Subcutaneous abdominal adipose tissue (tissue), 5 donors: ENCODE data around the gene GPR87.

Experiments
- H3K27ac ChIP-seq: one replicate; pipeline ENCODE4 v1.7.0; 2013; ENCODE audit warnings: low read depth, mild to moderate bottlenecking, inconsistent platforms, low read length, moderate library complexity
- H3K27me3 ChIP-seq, 5 donors: one replicate each; pipeline ENCODE4 v1.7.0; 2013; ENCODE audit warnings: low read length in 5 of 5, inconsistent platforms in 1 of 5; ENCODE audit not compliant: control insufficient read depth in 5 of 5, insufficient read depth in 4 of 5
- H3K36me3 ChIP-seq, 5 donors: one replicate each; pipeline ENCODE4 v1.7.0; 2013; ENCODE audit warnings: low read length in 5 of 5; ENCODE audit not compliant: control insufficient read depth in 5 of 5, insufficient read depth in 5 of 5
- H3K4me1 ChIP-seq, 5 donors: one replicate each; pipeline ENCODE4 v1.7.0; 2013; ENCODE audit warnings: low read length in 5 of 5, mild to moderate bottlenecking in 3 of 5, moderate library complexity in 1 of 5; ENCODE audit not compliant: control insufficient read depth in 5 of 5, insufficient read depth in 5 of 5
- H3K4me3 ChIP-seq, 5 donors: one replicate each; pipeline ENCODE4 v1.7.0; 2013; ENCODE audit warnings: low read length in 5 of 5, low read depth in 1 of 5
- H3K9ac ChIP-seq, 5 donors: one replicate each; pipeline ENCODE4 v1.7.0; 2013; ENCODE audit warnings: low read length in 5 of 5, mild to moderate bottlenecking in 4 of 5, moderate library complexity in 3 of 5
- H3K9me3 ChIP-seq, 5 donors: one replicate each; pipeline ENCODE4 v1.7.0; 2013; ENCODE audit warnings: low read length in 5 of 5; ENCODE audit not compliant: control insufficient read depth in 5 of 5
- donor health status: healthy.
- donor health status: healthy.
- donor health status: healthy.
- donor health status: healthy.
- donor health status: healthy.

GPR87 gene

DNA sequence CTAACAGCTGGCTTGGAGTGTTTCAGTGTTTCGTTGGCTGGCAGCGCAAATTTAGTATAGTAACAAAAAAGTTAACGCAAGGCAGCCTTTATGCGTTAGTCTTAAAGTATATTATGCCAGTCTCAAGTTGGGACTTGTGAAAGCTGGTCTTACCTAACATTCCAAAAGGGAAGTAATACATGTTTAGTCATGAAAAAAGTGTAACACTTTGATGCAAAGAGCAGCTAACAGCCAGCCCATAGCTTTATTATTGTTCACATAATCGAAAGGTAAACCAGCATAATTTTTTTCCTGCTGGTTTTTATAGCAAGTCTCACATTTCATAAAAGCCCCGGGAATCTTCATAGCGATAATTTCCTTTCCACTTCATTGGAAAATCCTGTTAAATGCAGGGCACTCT lies 2.4 kb upstream of the GPR87 start:
- H3K4me1 ChIP-seq = peaks cover 0 to 22% (median 13%) of the 10 kb centered on the region in 5 donors
- no peaks in the 10 kb centered on the region for H3K27me3 ChIP-seq
- no peaks in the 10 kb centered on the region for H3K36me3 ChIP-seq
- H3K4me3 ChIP-seq = no peak overlapping the region
- H3K9ac ChIP-seq = no peak overlapping the region
- no peaks in the 10 kb centered on the region for H3K9me3 ChIP-seq
- H3K27ac ChIP-seq = no peak overlapping the region

GRCh38 chr3:151318313-151318712 lies 1.7 kb upstream of the GPR87 start:
- H3K27ac ChIP-seq = no peak overlapping the region
- no peaks in the 10 kb centered on the region for H3K27me3 ChIP-seq
- H3K9me3 ChIP-seq = no peaks in the 10 kb centered on the region
- H3K4me3 ChIP-seq = no peak overlapping the region
- H3K36me3 ChIP-seq = no peaks in the 10 kb centered on the region
- H3K4me1 ChIP-seq = peaks cover 0 to 22% (median 13%) of the 10 kb centered on the region in 5 donors
- no peak overlapping the region for H3K9ac ChIP-seq

DNA sequence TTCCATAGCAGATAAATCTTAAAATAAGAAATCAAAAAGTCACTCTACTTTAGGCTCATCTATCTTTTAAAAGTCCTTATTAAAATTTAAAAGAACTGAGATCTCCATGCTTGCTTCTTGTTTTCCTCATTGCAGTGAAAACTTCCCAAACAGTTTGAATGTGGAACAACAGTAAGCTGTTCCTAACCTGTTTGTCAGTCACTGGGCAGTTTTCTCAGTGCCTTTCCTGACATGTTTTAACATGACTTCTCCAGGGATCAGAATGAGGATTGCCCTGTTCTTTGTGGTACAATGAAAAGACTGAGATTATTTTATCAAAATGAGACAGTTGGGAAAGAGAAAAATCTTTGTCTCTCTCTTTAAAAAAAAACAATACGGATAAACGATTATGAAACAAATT lies 774 bp downstream of the GPR87 start:
- peaks cover 0 to 11% (median 9%) of the 10 kb centered on the region in 5 donors for H3K4me1 ChIP-seq
- H3K27ac ChIP-seq = no peak overlapping the region
- H3K4me3 ChIP-seq = no peak overlapping the region
- H3K9me3 ChIP-seq = no peaks in the 10 kb centered on the region
- H3K9ac ChIP-seq = no peak overlapping the region
- H3K36me3 ChIP-seq = no peaks in the 10 kb centered on the region
- H3K27me3 ChIP-seq = no peaks in the 10 kb centered on the region

GRCh38 chr3:151315136-151315535 lies 1.5 kb downstream of the GPR87 start:
- no peaks in the 10 kb centered on the region for H3K27me3 ChIP-seq
- no peak overlapping the region for H3K4me3 ChIP-seq
- H3K9me3 ChIP-seq = no peaks in the 10 kb centered on the region
- H3K9ac ChIP-seq = no peak overlapping the region
- no peak overlapping the region for H3K27ac ChIP-seq
- no peaks in the 10 kb centered on the region for H3K36me3 ChIP-seq
- peaks cover 0 to 4% (median 2%) of the 10 kb centered on the region in 5 donors for H3K4me1 ChIP-seq

DNA sequence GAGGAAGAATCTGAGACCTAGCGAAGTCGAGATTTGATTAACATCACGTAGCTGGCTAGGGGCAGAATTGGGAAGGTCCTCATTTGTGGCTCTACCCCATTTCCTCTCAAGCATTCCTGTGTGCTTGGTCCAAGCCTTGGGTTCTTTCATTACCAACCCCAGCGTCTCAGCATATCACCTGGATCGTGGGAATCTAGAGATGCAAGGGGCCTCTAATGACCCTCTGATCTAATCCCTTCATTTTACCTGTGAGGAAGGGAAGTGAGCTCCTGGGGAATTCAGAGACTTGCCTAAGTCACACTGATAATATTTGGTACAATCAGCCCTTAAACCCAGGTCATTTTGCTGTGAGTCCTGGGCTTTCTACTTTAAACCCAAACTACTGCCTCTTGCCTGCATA lies 2.0 kb downstream of the GPR87 start:
- Histone ChIP-seq H3K27me3 (no peaks in the 10 kb centered on the region), H3K9me3 (no peaks in the 10 kb centered on the region), H3K36me3 (no peaks in the 10 kb centered on the region), H3K4me1 (no peaks in the 10 kb centered on the region), H3K4me3 (no peak overlapping the region), H3K27ac (no peak overlapping the region), H3K9ac (no peak overlapping the region)

GRCh38 chr3:151314137-151314536 lies 2.5 kb downstream of the GPR87 start:
- Histone ChIP-seq H3K9ac (no peak overlapping the region), H3K4me1 (no peaks in the 10 kb centered on the region), H3K27ac (no peak overlapping the region), H3K36me3 (no peaks in the 10 kb centered on the region), H3K9me3 (no peaks in the 10 kb centered on the region), H3K4me3 (no peak overlapping the region), H3K27me3 (no peaks in the 10 kb centered on the region)

DNA sequence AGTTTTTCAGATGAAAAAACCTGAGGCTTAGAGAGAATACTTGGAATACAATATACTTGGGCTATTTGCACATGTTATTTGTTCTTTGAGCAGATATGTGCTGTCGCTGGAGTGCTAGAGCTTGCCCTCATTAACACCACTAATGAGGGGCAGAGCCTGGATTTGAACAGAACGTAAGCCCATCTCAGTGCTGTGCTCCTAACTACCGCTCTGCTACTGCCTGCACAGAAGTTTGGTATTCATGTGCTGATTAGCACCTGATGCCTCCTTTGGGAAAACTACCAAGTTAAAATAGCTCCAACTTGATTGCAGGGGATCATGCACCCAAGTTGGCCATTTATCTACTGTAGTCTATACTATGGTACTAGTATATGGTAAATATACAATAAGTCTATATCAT lies 3.6 kb downstream of the GPR87 start:
- H3K4me1 ChIP-seq = no peaks in the 10 kb centered on the region
- no peak overlapping the region for H3K4me3 ChIP-seq

GRCh38 chr3:151309566-151309965 lies 7.1 kb downstream of the GPR87 start:
- Histone ChIP-seq H3K9me3 (no peaks in the 10 kb centered on the region), H3K4me1 (peaks cover 0 to 12% (median 10%) of the 10 kb centered on the region in 5 donors), H3K27ac (no peak overlapping the region), H3K4me3 (no peak overlapping the region), H3K27me3 (no peaks in the 10 kb centered on the region), H3K9ac (no peak overlapping the region), H3K36me3 (no peaks in the 10 kb centered on the region)

More for the DNA sequence above, 3.6 kb downstream of the GPR87 start:
- Histone ChIP-seq H3K27me3 (no peaks in the 10 kb centered on the region), H3K36me3 (no peaks in the 10 kb centered on the region), H3K9me3 (no peaks in the 10 kb centered on the region), H3K27ac (no peak overlapping the region), H3K9ac (no peak overlapping the region)

- Histone ChIP-seq H3K36me3 (no peaks in the 10 kb centered on the region), H3K27ac (no peak overlapping the region)
These were observed 8.8 kb downstream of the GPR87 start for GRCh38 chr3:151307583-151308488.

GRCh38 chr3:151307131-151307530 lies 9.5 kb downstream of the GPR87 start:
- Histone ChIP-seq H3K9ac (no peak overlapping the region), H3K4me1 (peaks cover 0 to 14% (median 10%) of the 10 kb centered on the region in 5 donors), H3K9me3 (no peaks in the 10 kb centered on the region), H3K36me3 (no peaks in the 10 kb centered on the region), H3K27me3 (no peaks in the 10 kb centered on the region), H3K4me3 (no peak overlapping the region), H3K27ac (no peak overlapping the region)

More at GRCh38 chr3:151307583-151308488, 8.8 kb downstream of the GPR87 start:
- H3K27me3 ChIP-seq = no peaks in the 10 kb centered on the region
- H3K4me1 ChIP-seq = peaks cover 0 to 14% (median 10%) of the 10 kb centered on the region in 5 donors
- no peak overlapping the region for H3K9ac ChIP-seq
- no peaks in the 10 kb centered on the region for H3K9me3 ChIP-seq
- no peak overlapping the region for H3K4me3 ChIP-seq
